T47D (cell line): ENCODE data around the gene LRRC25.

Source experiments
- DNase-seq, 2 experiments: peaks; one replicate each; pipeline versions ENCODE4 v3.0.0 to v3.0.0-alpha.2; 2011 to 2012; ENCODE audit warnings: low read depth in 1 of 2, low spot score in 1 of 2
- JUND ChIP-seq: IDR thresholded peaks from 2 replicates; pipeline ENCODE4 v1.6.1; 2012; ENCODE audit warnings: low read depth
- in situ Hi-C: cut with HindIII; loops from 2 replicates; pipeline ENCODE4 v1.10.0; 2016; ENCODE audit warnings: low sequenced_read_pairs, low pct_unique_long_range_greater_than_20kb

LRRC25 gene

DNA sequence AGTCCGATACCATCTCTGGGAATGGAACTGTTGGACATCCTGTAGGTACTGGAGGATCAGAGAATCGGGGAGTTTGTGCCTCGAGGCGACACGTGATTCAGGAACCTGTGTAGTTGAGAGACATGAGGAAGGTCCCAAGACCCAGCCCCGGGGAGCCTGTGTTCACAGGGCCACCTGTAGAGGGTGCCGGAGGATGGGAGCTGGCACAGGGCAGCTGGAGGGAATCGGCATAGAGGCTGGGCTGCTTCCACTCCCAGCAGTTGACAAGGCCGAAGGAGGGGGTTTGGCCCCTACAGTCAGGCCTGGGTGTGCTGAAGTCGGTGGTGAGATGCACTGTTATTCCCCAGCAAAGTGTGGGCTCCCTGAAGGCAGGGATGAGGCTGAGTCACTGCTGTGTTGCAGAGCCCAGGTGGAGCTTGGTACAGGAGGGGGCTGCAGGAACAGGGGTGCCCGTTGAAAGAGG, 43.0 kb upstream of the LRRC25 start:
- no peak for TF ChIP-seq JUND
- peak; percentile 68 to 73 for DNase-seq
- in situ Hi-C loops, result no loop called here

DNA sequence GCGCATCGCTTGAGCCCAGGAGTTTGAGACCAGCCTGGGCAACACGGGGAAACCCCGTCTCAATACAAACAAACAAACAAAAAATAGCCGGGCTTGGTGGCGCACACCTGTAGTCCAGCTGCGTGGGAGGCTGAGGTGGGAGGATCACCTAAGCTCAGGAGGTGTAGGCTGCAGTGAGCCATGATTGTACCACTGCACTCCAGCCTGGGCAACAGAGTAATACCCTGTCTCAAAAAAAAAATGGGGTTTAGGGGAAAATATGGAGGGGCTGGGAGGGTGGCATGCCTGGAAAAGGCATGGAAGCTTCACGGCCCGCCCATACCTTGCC, 42.5 kb upstream of the LRRC25 start:
- no peak for DNase-seq
- in situ Hi-C loops, result no loop called here
- no peak for TF ChIP-seq JUND

DNA sequence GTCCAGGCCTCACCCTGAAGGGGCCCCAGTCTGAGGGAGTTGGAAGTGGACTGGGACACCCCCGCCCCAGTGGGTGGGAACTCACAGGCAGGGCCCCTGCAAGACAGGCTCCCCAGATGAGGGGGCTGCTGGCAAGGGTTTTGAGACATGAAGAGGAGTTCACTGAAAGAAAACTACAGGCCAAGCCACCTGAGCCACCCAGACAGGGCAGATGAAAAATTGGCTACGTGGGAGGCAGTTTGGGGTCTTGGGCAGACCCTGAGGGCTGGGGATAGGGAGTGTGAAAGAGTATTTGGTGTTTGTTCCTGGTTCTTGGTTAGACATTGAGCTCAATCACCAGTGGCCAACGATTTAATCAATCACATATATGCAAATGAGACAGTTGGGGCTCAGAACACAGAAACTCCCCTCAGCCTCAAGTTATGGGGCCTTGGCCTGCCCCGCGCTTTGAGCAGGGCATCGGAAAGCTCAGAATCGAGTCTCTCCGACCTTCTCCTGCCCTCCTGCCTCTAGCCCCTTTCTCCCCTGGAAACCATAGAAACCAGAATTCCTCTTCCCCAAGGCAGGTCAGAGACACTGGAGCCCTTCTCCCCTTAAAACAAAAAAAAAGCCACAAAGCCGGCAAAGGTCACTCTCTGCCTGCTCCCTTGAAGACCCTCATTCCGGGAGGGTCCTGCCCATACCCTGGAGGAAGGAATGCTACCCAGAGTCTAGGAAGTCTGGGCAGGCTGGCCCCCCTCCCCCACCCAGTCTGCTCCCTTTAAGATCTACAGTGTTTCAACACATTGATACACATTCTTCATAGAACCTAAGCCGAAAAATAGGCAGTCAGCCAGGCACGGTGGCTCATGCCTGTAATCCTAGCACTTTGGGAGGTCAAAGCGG, 41.8 kb upstream of the LRRC25 start:
- peak in 1 of 2 experiments; percentile 47 for DNase-seq
- TF ChIP-seq JUND, result no peak
- in situ Hi-C loops, result no loop called here

DNA sequence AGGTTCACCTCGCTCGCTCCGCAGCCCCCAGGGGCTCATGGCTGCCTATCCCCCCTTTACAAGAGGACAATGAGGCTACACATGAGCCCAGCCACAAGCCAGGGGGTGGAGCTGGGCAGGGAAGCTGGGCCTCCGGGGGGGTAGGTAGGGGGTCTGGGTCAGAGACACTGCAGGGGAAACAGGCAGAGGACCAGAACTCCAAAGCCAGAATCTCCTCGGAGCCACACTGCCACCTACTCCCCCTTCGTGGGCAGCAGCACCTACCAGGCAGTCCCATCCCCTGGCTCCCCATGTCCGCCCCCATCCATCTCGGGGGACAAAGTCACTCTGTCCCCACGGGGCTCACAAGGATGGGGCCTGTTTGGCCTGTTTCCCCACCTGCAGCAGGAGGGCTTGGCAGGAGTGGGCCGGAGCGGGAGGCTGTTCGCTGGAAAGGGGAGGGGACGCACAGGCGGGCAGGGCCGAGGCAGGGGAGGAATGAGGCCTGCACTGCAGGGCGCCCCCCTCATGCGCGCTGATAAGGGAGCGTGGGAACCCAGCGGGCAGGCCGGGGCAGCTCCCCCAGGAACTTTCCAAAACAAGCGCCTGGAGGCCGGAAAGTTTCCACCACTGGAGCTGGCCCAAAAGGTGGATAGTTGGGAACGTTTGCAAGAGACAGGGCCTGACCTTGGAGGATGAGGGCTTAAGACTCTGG, 41.1 kb upstream of the LRRC25 start:
- in situ Hi-C loops, result no loop called here
- no peak for TF ChIP-seq JUND
- DNase-seq, result peak; percentile 61 to 87

DNA sequence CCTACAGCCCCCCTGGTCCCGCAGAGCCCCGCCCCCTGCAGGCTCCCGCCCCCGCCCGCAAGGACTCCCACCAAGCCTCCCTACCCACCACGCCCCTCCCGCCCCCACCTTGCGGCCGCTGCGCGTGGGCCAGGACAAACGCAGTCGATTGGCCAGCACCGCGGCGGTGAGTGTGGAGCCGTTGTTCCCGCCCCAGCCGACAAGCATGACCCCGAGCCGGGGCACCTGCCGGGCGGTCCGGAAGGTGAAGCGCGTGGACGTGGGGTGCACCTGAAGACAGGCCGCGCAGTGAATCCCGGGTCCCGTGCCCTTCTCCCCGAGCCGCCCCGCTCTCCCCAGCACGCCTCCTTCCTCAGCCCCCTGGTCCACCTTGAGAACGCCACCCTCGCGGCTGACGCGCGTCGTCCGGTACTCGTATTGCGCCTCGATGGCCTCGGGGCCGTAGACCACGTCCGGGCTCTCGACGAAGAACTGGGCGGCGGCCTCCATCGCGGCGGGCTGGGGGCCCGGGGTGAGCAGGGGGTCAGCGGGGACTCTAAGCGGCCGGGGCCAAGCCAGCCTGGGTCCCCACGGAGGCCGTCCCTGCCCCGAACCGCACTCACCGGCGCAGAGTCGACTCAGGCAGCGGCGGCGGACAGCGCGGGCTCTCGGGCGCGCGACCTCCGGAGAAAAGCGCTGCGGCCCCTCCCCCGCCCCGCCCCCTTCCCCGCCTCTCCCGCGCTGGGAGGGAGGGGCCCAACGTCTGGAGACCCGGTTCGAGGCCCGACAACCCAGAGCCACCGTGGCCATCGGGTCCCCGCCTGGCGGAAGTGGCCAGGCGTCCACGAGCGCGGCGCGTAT, 40.3 kb upstream of the LRRC25 start, which contains the start of gene ISYNA1:
ISYNA1 (minus strand) TSS at position 643 of the 840 bp plus-strand sequence; CDS start at position 489, 154 bp downstream.
- peak; percentile 82 to 85 for DNase-seq
- TF ChIP-seq JUND, result no peak
- in situ Hi-C loops, result no loop called here

DNA sequence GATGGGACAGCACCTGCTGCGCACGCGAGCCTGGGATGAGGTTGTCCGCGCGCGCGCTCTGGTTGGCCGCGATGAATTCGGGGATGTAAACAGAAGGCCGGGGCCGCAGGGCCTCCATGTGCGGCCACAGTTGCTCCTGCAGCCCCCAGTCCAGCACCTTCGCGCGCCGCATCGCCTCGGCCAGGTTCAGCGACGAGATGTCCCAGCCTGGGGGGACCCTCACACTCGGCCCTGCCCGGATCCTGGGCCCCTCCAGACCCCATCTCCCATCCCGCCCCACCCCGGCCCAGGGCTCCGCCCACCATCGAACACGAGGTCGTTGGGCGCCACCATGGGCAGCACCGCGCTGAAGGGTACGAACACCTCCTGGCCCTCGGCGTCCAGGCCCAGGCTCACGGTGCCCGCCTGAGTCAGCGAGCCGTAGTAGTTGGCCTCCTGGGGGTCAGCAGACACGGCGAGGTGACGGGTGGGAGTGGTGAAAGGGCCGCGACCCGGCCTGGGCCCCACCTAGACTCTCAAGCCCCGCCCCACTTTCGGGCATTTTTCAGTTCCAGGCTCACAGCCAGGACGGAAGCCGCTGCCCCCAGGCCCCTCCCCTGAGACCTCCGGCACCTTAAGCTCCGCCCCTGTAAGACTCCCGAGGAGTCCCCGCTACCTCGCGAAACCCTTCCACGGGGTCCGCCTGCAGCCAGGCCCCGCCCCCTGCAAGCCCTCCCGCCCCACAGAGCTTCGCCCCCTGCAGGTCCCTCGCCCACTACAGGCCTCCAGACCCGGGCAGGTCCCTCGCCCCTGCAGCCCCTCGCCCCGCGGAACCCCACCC, 39.5 kb upstream of the LRRC25 start:
- in situ Hi-C loops, result no loop called here
- peak; percentile 79 to 80 for DNase-seq
- TF ChIP-seq JUND, result no peak

DNA sequence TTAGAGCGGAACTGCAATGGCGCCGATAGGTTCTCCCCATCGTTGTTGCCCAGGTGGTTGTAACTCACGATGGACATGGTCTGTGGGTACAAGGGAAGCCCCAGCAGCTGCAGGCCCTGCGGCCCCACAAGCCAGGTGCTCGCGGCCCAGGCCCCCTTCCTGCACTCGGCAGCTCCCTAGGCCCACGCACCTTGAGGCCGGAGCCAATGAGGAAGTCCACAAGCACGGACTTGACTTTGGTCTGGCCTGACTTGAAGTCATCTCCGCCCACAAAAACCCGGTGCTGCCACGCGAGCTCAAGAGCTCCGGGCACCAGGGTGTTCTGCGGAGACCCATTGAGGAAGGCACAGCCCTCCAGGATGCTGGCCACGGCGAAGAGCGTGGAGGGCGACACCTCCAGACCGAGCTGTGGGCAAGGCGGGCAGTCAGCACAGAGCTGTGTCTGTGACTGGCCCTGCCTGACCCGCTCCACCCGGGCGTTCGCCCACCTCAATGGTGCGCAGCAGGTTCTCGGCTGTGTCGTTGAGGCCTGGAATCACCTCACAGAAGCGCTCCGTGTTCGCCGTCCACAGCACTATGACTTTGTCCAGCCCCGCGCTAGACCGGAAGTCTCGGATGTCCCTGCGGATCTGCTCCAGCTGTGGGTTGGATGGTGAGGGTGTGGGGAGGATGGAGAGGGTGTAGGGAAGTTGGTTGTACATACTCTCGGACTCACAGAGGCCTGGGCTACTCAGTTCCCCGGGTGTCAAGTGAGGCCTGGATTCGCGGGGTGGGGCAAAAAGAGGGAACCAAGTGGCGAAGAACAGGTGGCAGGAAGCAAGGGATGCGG, 38.6 kb upstream of the LRRC25 start:
- no peak for TF ChIP-seq JUND
- in situ Hi-C loops, result no loop called here
- no peak for DNase-seq

DNA sequence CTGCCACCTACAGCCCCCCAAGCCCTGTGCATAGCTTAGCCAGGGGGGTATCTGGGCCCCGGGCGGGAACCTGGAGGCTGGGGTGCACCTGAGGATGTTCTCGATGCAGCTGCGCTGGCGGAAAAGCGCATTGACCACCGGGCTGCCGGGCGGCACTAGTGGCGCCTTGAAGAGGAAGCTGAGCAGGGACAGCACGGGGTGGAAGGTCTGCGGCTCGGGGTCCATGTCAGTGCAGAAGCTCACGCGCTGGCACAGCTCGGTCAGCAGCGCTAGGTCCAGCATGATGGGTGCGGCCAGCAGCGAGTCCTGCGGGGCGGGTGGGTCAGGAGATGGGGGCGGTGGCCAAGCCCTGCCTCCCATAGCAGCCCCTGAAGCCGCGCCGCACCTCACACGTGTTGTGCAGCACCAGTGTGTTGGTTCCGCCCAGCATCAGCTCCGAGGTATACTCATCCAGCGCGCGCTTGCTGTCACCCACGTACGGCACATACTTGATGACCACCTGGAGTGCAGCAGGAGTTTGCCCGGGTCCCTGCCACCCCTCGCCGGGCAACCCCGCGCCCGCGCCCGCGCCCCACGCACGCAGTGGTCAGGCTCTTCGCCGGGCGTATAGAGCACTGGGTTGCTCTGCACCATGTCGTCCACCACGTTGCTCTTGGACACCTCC, 37.9 kb upstream of the LRRC25 start:
- TF ChIP-seq JUND, result no peak
- in situ Hi-C loops, result no loop called here
- DNase-seq, result no peak

DNA sequence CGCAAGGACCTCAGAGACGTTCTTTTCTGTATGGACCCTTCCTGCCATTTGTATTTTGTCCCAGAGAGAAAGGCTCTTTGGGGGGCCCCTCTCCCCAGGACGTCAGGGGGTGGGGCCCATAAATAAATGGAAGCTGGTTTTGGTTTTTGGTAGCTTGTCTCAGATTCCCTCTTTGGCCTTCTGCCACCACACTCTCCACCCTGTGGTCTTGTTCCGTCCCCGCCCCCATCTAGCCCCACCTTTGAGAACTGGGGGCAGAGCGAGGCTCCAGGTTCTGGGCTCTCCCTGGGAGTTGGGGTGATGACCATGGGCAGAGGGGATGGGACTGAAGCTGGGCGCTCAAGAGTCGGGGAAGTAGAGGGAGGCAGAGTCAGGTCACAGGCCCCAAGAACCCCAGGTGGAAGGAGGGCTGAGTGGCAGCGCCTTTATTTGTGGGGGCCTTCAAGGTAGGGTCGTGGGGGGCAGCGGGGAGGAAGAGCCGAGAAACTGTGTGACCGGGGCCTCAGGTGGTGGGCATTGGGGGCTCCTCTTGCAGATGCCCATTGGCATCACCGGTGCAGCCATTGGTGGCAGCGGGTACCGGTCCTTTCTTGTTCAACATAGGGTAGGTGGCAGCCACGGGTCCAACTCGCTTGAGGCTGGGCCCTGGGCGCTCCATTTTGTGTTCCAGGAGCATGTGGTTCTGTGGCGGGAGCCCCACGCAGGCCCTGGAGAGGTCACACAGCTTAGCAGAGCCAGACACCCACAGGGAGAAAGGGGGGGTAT, 37.2 kb upstream of the LRRC25 start:
- no peak for DNase-seq
- no peak for TF ChIP-seq JUND
- in situ Hi-C loops, result no loop called here

DNA sequence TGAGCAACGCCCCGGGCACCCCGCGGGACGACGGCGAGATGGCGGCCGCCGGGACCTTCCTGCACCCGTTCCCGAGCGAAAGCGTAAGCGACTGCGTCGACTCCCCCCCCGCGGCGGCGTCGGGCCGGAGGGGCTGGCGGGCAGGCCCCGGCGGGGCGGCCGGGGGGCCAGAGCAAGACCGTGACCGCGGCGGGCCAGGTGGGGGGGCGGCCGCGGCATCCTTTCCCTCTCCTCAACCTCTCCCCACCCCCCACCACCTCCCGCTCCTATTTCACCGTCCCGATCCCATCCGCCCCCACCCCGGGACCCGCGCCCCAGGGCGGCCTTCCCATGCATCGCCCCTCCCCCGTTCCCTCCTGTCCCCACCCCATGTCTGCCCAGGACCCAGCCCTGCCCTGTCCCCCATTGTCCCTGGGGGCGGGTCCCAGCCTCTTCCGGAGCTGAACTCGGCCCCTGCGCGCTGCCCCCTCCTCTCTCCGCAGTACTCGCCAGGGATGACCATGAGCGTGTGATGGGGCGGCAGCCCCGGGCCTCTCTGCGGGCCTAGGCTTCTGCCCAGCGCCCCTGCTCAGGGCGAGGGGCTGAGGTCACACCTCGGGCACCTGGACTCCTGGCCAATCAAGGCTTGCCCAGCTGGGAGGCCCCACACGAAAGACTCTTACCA, 36.4 kb upstream of the LRRC25 start:
- no peak for DNase-seq
- no peak for TF ChIP-seq JUND
- in situ Hi-C loops, result no loop called here
